SJCRH30 (cell line): ENCODE results near the gene ARID1B. TPM values are rescaled to one million over a fixed set of nuclear protein-coding genes. Genes with fewer than 3 reads are reported as not detected.

Experiments
- DNase-seq, 2 experiments: peaks; one replicate each; pipeline ENCODE4 v3.0.0-alpha.2; 2015 to 2020
- H3K27ac ChIP-seq: fragments of 250-450 bp; sonication (Bioruptor Pico); 2 replicates; pipeline ENCODE4 v1.5.1; 2020; ENCODE audit warnings: mild to moderate bottlenecking, moderate library complexity
- H3K27me3 ChIP-seq: fragments of 250-450 bp; sonication (Bioruptor Pico); 2 replicates; pipeline ENCODE4 v1.5.1; 2020; ENCODE audit warnings: mild to moderate bottlenecking, moderate library complexity
- H3K36me3 ChIP-seq: fragments of 250-450 bp; sonication (Bioruptor Pico); 2 replicates; pipeline ENCODE4 v1.5.1; 2020; ENCODE audit warnings: mild to moderate bottlenecking, moderate library complexity
- H3K4me1 ChIP-seq: fragments of 250-450 bp; sonication (Bioruptor Pico); 2 replicates; pipeline ENCODE4 v1.5.1; 2020; ENCODE audit warnings: mild to moderate bottlenecking, moderate library complexity
- H3K4me3 ChIP-seq: fragments of 250-450 bp; sonication (Bioruptor Pico); 2 replicates; pipeline ENCODE4 v1.5.1; 2020; ENCODE audit warnings: mild to moderate bottlenecking, moderate library complexity
- H3K9me3 ChIP-seq: fragments of 250-450 bp; sonication (Bioruptor Pico); replicated peaks from 2 replicates; pipeline ENCODE4 v1.5.1; 2020; ENCODE audit warnings: mild to moderate bottlenecking, moderate library complexity
- total RNA-seq: library from RNA; depleted of rRNA; stranded (reverse); fragments of >200 nt; shearing (Covaris generic); gene quantifications from 2 replicates; pipeline ENCODE4 v1.2.3, GENCODE V29; 2014

Gene ARID1B
- total RNA-seq, 1 experiment from 2014 or later, result 28.5 TPM

DNA sequence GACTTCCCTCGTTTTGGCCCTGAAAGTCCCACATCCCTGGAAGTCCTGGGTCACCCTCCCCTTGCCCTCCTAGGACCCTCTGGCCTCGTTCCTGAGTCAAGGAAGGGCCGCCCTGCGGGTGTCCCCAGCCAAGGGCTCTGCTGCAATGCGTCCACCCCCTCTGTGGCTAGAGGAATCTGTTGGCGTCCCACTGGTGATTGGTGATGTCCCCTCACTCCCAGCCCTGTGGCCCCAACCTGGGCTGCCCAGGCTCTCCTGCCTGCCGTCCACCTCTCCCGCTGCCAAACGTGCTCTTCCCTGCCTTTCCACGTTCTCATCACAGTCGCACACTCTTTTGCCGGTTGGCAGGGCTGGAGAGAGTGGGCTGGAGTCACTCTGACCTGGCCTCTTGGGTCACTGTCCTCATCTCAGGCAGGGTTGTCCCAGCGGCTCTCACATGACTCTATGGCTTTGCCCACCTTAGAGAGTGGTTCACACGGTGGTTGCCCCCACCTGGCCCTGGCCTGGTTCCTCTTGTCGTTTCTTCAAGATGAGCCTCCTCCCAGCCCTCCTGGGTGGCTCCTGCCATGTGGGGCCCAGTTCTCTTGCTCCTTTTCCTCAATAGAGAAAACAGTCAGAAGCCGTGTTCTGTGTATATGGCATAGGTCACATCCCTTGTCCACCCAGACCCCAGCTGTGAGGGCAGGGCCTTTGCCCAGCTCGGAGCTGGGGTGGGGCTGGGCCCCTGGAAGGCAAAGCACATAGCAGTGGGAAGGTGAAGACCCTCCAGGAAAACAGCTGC lies 445.2 kb downstream of the ARID1B start:
- Histone ChIP-seq H3K27me3 (no peaks in the 10 kb centered on the region), H3K9me3 (no peaks in the 10 kb centered on the region), H3K27ac (no peak overlapping the region), H3K4me1 (peaks cover 10% of the 10 kb centered on the region), H3K36me3 (no peaks in the 10 kb centered on the region), H3K4me3 (no peak overlapping the region)
- DNase-seq, result no peak

- Histone ChIP-seq H3K9me3 (no peaks in the 10 kb centered on the region), H3K27ac (no peak overlapping the region), H3K36me3 (no peaks in the 10 kb centered on the region), H3K4me3 (peak overlapping the region; percentile 32), H3K4me1 (peaks cover 10% of the 10 kb centered on the region), H3K27me3 (no peaks in the 10 kb centered on the region)
- peak; percentile 47 to 69 for DNase-seq
These were observed 445.8 kb downstream of the ARID1B start for GRCh38 chr6:157223021-157223430.

DNA sequence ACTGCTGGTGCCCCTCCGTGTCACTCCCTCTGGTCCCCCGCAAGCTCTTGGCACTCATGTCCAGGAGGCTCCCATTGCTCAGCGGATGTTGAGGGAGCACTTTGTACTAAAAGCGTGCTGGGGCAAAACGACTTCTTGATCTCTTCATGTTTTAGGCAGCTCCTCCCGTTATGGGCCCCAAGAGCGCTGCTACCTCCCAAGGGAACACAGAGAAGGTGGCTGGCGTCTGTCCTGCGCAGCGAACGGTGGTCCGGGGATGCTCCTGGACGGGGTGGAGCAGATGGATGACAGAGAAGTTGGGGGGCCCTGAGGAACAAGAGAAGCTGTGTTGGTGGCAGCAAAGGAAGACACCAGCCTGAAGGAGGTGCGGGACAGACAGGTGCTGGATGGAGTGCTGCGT lies 446.3 kb downstream of the ARID1B start:
- H3K27ac ChIP-seq, result no peak overlapping the region
- H3K9me3 ChIP-seq, result no peaks in the 10 kb centered on the region
- H3K4me3 ChIP-seq, result peak overlapping the region; percentile 32
- peaks cover 10% of the 10 kb centered on the region for H3K4me1 ChIP-seq
- H3K27me3 ChIP-seq, result no peaks in the 10 kb centered on the region
- H3K36me3 ChIP-seq, result no peaks in the 10 kb centered on the region
- DNase-seq, result no peak

DNA sequence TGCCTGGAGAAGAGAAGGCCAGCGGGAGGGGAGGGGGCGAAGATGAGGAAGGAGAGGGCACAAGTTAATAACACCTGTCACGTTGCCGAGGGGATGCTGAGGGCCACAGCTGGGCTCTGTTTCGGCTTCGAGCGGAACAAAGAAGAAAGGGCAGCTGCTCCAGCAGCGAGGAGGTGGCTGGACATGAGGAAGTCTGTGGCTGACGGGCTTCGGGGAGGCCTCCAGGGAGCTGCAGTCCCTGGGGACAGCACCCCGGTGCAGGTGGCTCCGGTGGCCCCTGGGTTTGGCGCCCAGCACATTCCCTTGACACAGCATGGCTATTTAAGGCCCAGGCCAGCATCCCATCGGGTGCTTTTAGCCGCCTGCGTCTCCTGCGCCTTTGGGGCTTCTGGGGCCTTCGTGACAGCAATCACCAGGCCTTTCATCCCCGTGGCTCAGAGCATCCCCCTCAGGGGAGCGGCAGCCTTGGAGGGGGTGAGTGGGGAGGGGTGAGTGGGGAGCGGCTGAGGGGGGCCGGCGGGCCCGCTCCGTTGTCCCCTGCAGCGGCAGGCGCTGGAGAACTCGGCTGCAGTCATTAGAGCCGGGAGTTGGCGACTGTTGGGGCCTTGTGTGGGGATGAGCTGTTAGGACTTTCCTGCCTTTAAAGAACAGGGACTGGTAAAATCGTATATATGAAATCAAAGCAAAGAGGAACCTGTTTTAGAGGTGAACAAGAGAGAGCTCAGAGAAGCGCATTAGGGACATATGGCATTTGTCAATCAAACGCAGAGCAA lies 447.2 kb downstream of the ARID1B start:
- H3K27ac ChIP-seq, result no peak overlapping the region
- H3K4me3 ChIP-seq, result no peak overlapping the region
- H3K9me3 ChIP-seq, result no peaks in the 10 kb centered on the region
- no peaks in the 10 kb centered on the region for H3K27me3 ChIP-seq
- H3K36me3 ChIP-seq, result no peaks in the 10 kb centered on the region
- H3K4me1 ChIP-seq, result peaks cover 10% of the 10 kb centered on the region
- peak in 1 of 2 experiments; percentile 35 for DNase-seq

GRCh38 chr6:157224951-157225574 lies 447.9 kb downstream of the ARID1B start:
- Histone ChIP-seq H3K9me3 (no peaks in the 10 kb centered on the region), H3K4me3 (no peak overlapping the region), H3K4me1 (peaks cover 14% of the 10 kb centered on the region), H3K36me3 (no peaks in the 10 kb centered on the region), H3K27ac (no peak overlapping the region), H3K27me3 (no peaks in the 10 kb centered on the region; the same call in 1 of the 2 replicates)
- DNase-seq, result peak in 1 of 2 experiments; percentile 17

DNA sequence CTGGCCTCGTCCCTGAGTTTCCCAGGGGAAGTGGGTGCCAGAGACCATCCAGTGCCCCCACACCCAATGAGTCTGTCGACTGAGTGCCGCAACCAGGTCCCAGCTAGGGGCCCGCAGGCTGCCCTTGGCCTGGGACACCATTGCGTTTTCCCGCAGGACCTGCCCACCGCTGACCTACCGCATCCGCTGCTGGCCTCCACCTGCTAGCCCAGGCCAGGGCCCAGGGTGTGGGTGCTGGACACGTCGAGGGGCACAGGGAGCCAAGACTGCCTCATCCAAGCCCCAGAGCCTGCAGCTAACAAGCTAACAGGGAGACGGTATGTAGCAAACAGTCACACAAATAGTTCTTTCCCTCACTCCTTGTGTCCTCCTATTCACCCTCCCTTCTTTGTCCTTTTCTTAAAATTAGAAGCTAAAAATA lies 448.4 kb downstream of the ARID1B start:
- H3K4me3 ChIP-seq, result no peak overlapping the region
- H3K4me1 ChIP-seq, result peaks cover 13% of the 10 kb centered on the region
- H3K9me3 ChIP-seq, result no peaks in the 10 kb centered on the region
- no peak for DNase-seq
- H3K27ac ChIP-seq, result no peak overlapping the region
- H3K36me3 ChIP-seq, result no peaks in the 10 kb centered on the region
- H3K27me3 ChIP-seq, result no peaks in the 10 kb centered on the region; the same call in 1 of the 2 replicates

DNA sequence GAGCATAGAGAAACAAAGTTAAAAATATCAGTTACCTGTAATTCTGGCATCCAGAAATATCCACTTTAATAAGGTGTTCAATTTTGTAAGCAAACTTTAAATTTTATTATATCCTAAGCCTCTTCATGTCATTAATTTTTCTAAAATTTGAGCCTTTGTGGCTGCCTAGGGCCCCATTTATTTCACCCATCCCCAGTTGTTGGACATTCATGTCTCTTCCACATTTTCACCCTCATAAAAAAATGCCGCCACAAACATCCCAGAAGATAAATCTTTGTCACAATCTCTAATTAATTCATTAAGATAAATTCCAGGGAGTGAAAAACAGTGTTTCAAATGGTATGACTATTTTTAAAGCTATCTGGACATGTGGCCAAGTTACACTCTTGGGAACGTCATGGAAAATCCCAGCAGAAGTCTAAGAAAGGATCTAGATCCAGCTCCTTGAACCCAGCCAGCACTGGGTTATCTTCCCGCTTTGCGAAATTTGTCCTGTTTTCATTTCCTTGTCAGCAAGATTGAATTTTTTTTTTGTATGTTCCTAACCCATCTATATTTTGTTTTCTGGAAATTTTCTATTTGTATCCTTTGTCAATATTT lies 448.9 kb downstream of the ARID1B start:
- H3K36me3 ChIP-seq, result no peaks in the 10 kb centered on the region
- H3K27ac ChIP-seq, result no peak overlapping the region
- DNase-seq, result no peak
- peaks cover 13% of the 10 kb centered on the region for H3K4me1 ChIP-seq
- no peaks in the 10 kb centered on the region for H3K9me3 ChIP-seq
- H3K27me3 ChIP-seq, result no peaks in the 10 kb centered on the region; the same call in 1 of the 2 replicates
- H3K4me3 ChIP-seq, result no peak overlapping the region

DNA sequence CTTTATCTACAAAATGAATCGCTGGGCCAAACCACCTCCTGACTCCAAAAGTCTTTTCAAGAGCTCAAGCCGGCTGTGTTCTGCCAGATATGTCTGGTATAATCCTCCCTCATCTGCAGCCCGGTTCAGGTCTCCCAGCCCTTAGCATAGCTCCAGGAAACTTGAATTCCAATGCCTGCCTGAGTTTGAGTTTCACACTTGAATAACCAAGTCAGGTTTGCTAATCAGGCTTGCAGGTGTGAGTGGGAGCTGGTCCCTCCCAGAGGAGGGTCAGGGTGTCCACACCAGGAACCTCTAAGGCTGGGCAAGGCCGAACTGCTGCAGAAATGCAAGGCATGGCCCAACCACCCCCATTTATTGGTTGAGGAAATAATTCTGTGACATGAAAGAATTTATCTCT lies 449.6 kb downstream of the ARID1B start:
- peaks cover 13% of the 10 kb centered on the region for H3K4me1 ChIP-seq
- no peaks in the 10 kb centered on the region for H3K9me3 ChIP-seq
- H3K27me3 ChIP-seq, result no peaks in the 10 kb centered on the region; the same call in 1 of the 2 replicates
- no peaks in the 10 kb centered on the region for H3K36me3 ChIP-seq
- DNase-seq, result no peak
- H3K4me3 ChIP-seq, result no peak overlapping the region
- H3K27ac ChIP-seq, result no peak overlapping the region

DNA sequence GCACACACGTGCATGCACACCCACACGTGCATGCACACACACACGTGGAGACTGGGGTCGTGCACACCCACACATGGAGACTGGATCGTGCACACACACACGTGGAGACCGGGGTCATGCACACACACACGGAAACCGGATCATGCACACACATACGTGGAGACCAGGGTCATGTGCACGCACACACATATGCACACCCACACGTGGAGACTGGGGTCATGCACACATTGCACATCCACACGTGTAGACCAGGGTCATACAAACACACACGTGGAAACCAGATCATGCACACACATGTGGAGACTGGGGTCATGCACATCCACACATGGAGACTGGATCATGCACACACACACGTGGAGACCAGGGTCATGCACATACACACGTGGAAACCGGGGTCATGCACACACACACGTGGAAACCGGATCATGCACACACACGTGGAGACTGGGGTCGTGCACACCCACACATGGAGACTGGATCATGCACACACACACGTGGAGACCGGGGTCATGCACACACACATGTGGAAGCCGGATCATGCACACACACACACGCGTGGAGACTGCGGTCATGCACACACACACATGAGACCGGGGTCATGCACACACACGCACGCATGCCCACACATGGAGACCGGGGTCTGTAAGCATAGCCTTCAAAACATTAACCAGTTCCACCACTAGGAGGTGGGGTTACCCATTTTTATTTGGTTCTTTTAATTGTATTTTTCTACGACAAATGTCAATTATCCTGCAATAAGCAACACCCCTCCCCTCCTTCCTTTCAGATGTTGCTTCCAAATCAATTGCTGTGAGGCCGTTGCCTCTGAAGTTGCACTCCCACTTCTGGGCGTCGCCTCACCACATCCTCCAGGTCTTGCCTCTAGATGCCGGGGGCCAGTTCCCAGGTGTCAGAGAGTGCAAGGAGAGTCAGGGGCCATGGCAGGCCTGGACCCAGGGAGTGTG lies 450.3 kb downstream of the ARID1B start:
- Histone ChIP-seq H3K36me3 (no peaks in the 10 kb centered on the region), H3K9me3 (no peaks in the 10 kb centered on the region), H3K27me3 (no peaks in the 10 kb centered on the region; the same call in 1 of the 2 replicates), H3K4me3 (no peak overlapping the region), H3K4me1 (peaks cover 13% of the 10 kb centered on the region), H3K27ac (no peak overlapping the region)
- DNase-seq, result no peak

GRCh38 chr6:157228426-157229131 lies 451.4 kb downstream of the ARID1B start:
- no peak overlapping the region for H3K4me3 ChIP-seq
- H3K27me3 ChIP-seq, result no peaks in the 10 kb centered on the region; the same call in 1 of the 2 replicates
- H3K9me3 ChIP-seq, result no peaks in the 10 kb centered on the region
- DNase-seq, result no peak
- peaks cover 11% of the 10 kb centered on the region for H3K4me1 ChIP-seq
- H3K27ac ChIP-seq, result no peak overlapping the region
- no peaks in the 10 kb centered on the region for H3K36me3 ChIP-seq

- no peak for DNase-seq
- Histone ChIP-seq H3K4me3 (no peak overlapping the region), H3K27ac (no peak overlapping the region), H3K27me3 (no peaks in the 10 kb centered on the region; the same call in 1 of the 2 replicates), H3K9me3 (no peaks in the 10 kb centered on the region), H3K4me1 (peaks cover 10% of the 10 kb centered on the region; the same call in 1 of the 2 replicates), H3K36me3 (no peaks in the 10 kb centered on the region)
These were observed 452.0 kb downstream of the ARID1B start for GRCh38 chr6:157229132-157229618.

DNA sequence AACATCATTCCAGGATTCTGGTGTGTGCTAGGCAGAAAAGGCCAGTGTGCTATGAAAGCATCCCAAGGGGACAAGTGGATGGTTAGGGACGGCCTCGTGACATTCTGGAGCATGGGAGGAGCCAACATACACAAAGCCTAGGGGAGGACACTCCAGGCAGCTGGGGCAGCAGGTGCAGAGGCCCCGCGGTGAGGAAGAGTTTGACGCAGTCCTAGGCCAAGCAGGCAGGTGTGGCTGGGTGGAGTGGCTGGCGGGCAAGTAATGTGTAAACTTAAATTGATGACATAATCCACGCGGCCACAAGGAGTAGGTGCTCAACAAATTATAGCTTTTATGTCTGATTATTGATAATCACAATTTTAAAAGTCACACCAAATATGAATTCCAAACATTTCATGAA lies 452.5 kb downstream of the ARID1B start:
- DNase-seq, result peak; percentile 38 to 51
- no peaks in the 10 kb centered on the region; the same call in 1 of the 2 replicates for H3K27me3 ChIP-seq
- H3K4me1 ChIP-seq, result peaks cover 9% of the 10 kb centered on the region; the same call in 1 of the 2 replicates
- no peaks in the 10 kb centered on the region for H3K36me3 ChIP-seq
- no peaks in the 10 kb centered on the region for H3K9me3 ChIP-seq
- no peak overlapping the region for H3K27ac ChIP-seq
- H3K4me3 ChIP-seq, result no peak overlapping the region

- peaks cover 7% of the 10 kb centered on the region; the same call in 1 of the 2 replicates for H3K4me1 ChIP-seq
- DNase-seq, result no peak
- no peaks in the 10 kb centered on the region for H3K9me3 ChIP-seq
- H3K27ac ChIP-seq, result no peak overlapping the region
- H3K27me3 ChIP-seq, result no peaks in the 10 kb centered on the region; the same call in 1 of the 2 replicates
- no peak overlapping the region for H3K4me3 ChIP-seq
- H3K36me3 ChIP-seq, result no peaks in the 10 kb centered on the region
These were observed 453.7 kb downstream of the ARID1B start for GRCh38 chr6:157230910-157231309.
